ENCODE measurements around the gene MMAA. TPM values are rescaled to one million over a fixed set of nuclear protein-coding genes. Genes with fewer than 3 reads are reported as not detected.

The MMAA gene
- total RNA-seq, 4 donors from 2014 or later: 5.6 to 10.9 (median 7.6) TPM

GRCh38 chr4:145643295-145643694 lies 24.1 kb downstream of the MMAA start:
- DNase-seq: no peak
- no peaks in the 10 kb centered on the region for H3K9me3 ChIP-seq
- no peaks in the 10 kb centered on the region for H3K4me1 ChIP-seq
- no peak overlapping the region for H3K27ac ChIP-seq
- peaks cover 0 to 5% of the 10 kb centered on the region in 2 donors for H3K36me3 ChIP-seq
- WGBS, 2 donors: 95% methylated on average over 1 of the region's 1 CpG
- H3K4me3 ChIP-seq (replicated peaks in 1 of 3): no peak overlapping the region
- TF ChIP-seq POLR2A (IDR thresholded peaks at IDR 0.05): no peak
- TF ChIP-seq, protein P1, sequence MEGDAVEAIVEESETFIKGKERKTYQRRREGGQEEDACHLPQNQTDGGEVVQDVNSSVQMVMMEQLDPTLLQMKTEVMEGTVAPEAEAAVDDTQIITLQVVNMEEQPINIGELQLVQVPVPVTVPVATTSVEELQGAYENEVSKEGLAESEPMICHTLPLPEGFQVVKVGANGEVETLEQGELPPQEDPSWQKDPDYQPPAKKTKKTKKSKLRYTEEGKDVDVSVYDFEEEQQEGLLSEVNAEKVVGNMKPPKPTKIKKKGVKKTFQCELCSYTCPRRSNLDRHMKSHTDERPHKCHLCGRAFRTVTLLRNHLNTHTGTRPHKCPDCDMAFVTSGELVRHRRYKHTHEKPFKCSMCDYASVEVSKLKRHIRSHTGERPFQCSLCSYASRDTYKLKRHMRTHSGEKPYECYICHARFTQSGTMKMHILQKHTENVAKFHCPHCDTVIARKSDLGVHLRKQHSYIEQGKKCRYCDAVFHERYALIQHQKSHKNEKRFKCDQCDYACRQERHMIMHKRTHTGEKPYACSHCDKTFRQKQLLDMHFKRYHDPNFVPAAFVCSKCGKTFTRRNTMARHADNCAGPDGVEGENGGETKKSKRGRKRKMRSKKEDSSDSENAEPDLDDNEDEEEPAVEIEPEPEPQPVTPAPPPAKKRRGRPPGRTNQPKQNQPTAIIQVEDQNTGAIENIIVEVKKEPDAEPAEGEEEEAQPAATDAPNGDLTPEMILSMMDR (IDR thresholded peaks at IDR 0.05): no peak
- intact Hi-C loops (cut with DNase I): no loop called here
- no peaks in the 10 kb centered on the region for H3K27me3 ChIP-seq

GRCh38 chr4:145644699-145645098 lies 25.5 kb downstream of the MMAA start:
- Histone ChIP-seq H3K4me1 (no peaks in the 10 kb centered on the region), H3K4me3 (replicated peaks in 1 of 3) (no peak overlapping the region), H3K9me3 (no peaks in the 10 kb centered on the region), H3K27me3 (no peaks in the 10 kb centered on the region), H3K36me3 (no peaks in the 10 kb centered on the region), H3K27ac (no peak overlapping the region)
- intact Hi-C loops (cut with DNase I): no loop called here
- 92 to 93% methylated on average over 3 of the region's 3 CpGs for WGBS, 2 donors
- TF ChIP-seq, protein P1 (IDR thresholded peaks at IDR 0.05): no peak
- no peak for TF ChIP-seq POLR2A (IDR thresholded peaks at IDR 0.05)
- DNase-seq: no peak

DNA sequence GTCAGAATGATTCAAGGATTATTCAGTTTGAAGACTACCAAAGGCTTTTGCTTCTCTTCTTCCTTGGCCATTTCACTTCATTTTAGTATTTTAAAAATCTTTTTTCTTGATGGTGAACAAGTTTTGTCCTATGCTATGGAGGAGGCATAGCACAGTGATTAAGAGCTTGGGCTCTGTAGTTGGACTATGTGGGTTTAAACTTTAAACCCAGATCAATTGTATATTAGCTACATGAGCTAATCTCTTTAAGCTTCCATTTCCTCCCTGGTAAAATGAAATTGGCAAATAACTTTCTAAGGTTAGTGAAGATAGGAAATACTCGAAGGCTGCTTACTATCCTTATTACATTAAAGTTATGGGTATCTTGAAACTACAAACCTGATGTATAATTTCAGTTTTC lies 37.0 kb downstream of the MMAA start:
- DNase-seq: no peak
- Histone ChIP-seq H3K4me3 (replicated peaks in 1 of 3) (no peak overlapping the region), H3K9me3 (no peaks in the 10 kb centered on the region), H3K27me3 (no peaks in the 10 kb centered on the region), H3K36me3 (no peaks in the 10 kb centered on the region), H3K27ac (no peak overlapping the region), H3K4me1 (no peaks in the 10 kb centered on the region)
- TF ChIP-seq, protein P1 (IDR thresholded peaks at IDR 0.05): no peak
- TF ChIP-seq POLR2A (IDR thresholded peaks at IDR 0.05): no peak
- WGBS, 2 donors: 94 to 97% methylated on average over 1 of the region's 1 CpG
- intact Hi-C loops (cut with DNase I): no loop called here

GRCh38 chr4:145660064-145660463 lies 40.9 kb downstream of the MMAA start:
- no peak overlapping the region for H3K4me3 ChIP-seq (replicated peaks in 1 of 3)
- DNase-seq: no peak
- intact Hi-C loops (cut with DNase I): no loop called here
- no peaks in the 10 kb centered on the region for H3K27me3 ChIP-seq
- H3K27ac ChIP-seq: no peak overlapping the region
- peaks cover 11 to 13% of the 10 kb centered on the region in 2 donors for H3K4me1 ChIP-seq
- no peaks in the 10 kb centered on the region for H3K9me3 ChIP-seq
- no peaks in the 10 kb centered on the region for H3K36me3 ChIP-seq
- TF ChIP-seq, protein P1 (IDR thresholded peaks at IDR 0.05): no peak
- TF ChIP-seq POLR2A (IDR thresholded peaks at IDR 0.05): no peak
- WGBS, 2 donors: 88 to 96% methylated on average over 3 of the region's 3 CpGs

DNA sequence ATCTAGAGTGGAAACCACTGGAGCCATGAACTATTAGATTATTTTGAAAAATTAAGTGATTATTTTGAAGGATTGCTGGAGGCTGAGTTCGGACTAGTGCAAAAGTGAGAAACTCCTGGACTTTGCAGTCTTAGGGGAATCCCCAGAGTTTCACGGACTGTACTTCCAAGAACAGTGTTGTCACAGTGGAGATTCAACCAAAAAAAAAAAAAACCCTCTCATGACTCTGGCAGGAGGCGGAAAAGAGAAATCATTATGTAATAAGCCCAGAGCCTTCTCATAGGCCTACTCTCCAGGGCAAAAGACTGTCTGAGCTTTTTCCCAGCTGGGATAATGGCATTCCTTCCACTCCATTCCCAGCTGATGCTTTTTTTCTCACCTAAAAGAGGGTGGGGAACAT lies 44.0 kb downstream of the MMAA start:
- Histone ChIP-seq H3K4me3 (replicated peaks in 1 of 3) (no peak overlapping the region), H3K27ac (peak overlapping the region; percentile 20 to 69 (median 64)), H3K36me3 (no peaks in the 10 kb centered on the region), H3K27me3 (no peaks in the 10 kb centered on the region), H3K4me1 (peaks cover 11 to 13% of the 10 kb centered on the region in 2 donors), H3K9me3 (no peaks in the 10 kb centered on the region)
- WGBS, 2 donors: 15 to 17% methylated on average over 3 of the region's 3 CpGs
- TF ChIP-seq, protein P1 (IDR thresholded peaks at IDR 0.05): no peak
- TF ChIP-seq POLR2A (IDR thresholded peaks at IDR 0.05): no peak
- intact Hi-C loops (cut with DNase I): no loop called here
- peak; percentile 19 to 21 for DNase-seq
